Fibroblast of lung (primary cell): ENCODE measurements around the gene VWA2. TPM values are rescaled to one million over a fixed set of nuclear protein-coding genes. Genes with fewer than 3 reads are reported as not detected.

Source experiments
- DNase-seq, 2 donors: peaks; one replicate each; pipeline versions ENCODE4 v3.0.0 to v3.0.0-alpha.2; 2010; ENCODE audit warnings: low read depth in 2 of 2
- H2AFZ ChIP-seq: 2 replicates; pipeline ENCODE4 v1.5.1; 2012; ENCODE audit warnings: low read length, control low read depth, inconsistent platforms
- H3K27ac ChIP-seq: 2 replicates; pipeline ENCODE4 v1.5.1; 2011; ENCODE audit warnings: low read length, control low read depth; ENCODE audit not compliant: insufficient read depth
- H3K27me3 ChIP-seq: 2 replicates; pipeline ENCODE4 v1.5.1; 2011; ENCODE audit warnings: mild to moderate bottlenecking, low read length; ENCODE audit not compliant: control insufficient read depth, insufficient read depth
- H3K36me3 ChIP-seq: 2 replicates; pipeline ENCODE4 v1.5.1; 2011; ENCODE audit warnings: low read length; ENCODE audit not compliant: control insufficient read depth, insufficient read depth
- H3K4me1 ChIP-seq: 2 replicates; pipeline ENCODE4 v1.5.1; 2011; ENCODE audit warnings: low read length; ENCODE audit not compliant: control insufficient read depth, insufficient read depth; ENCODE audit errors: extremely low read depth
- H3K4me2 ChIP-seq: 2 replicates; pipeline ENCODE4 v1.5.1; 2011; ENCODE audit warnings: low read length, control low read depth; ENCODE audit not compliant: insufficient read depth; ENCODE audit errors: extremely low read depth
- H3K4me3 ChIP-seq, 4 experiments: fragments of 200-600 bp in 1 of 4; sonication (generic) in 1 of 4; replicated peaks in 1 of 4; 2 replicates each; pipeline ENCODE4 v1.5.1; 2011 to 2016; ENCODE audit warnings: low read length in 4 of 4, low read depth in 3 of 4, mild to moderate bottlenecking in 3 of 4, control low read depth in 2 of 4, inconsistent platforms in 1 of 4, mixed read lengths in 1 of 4; ENCODE audit not compliant: insufficient read depth in 1 of 4; ENCODE audit errors: control extremely low read depth in 1 of 4
- H3K79me2 ChIP-seq: 2 replicates; pipeline ENCODE4 v1.5.1; 2012; ENCODE audit warnings: mild to moderate bottlenecking, low read length, inconsistent platforms; ENCODE audit not compliant: control insufficient read depth, insufficient read depth
- H3K9ac ChIP-seq: 2 replicates; pipeline ENCODE4 v1.5.1; 2011; ENCODE audit warnings: mild to moderate bottlenecking, low read length, control low read depth; ENCODE audit not compliant: insufficient read depth
- H3K9me3 ChIP-seq: 2 replicates; pipeline ENCODE4 v1.5.1; 2012; ENCODE audit warnings: low read depth, low read length; ENCODE audit not compliant: control insufficient read depth, insufficient read depth
- H4K20me1 ChIP-seq: 2 replicates; pipeline ENCODE4 v1.5.1; 2011; ENCODE audit warnings: low read length; ENCODE audit not compliant: control insufficient read depth, insufficient read depth; ENCODE audit errors: extremely low read depth
- CTCF ChIP-seq, 2 donors: IDR thresholded peaks in 1 of 2; conservative IDR thresholded peaks in 1 of 2; 1 replicate in 1 of 2; 2 replicates in 1 of 2; pipeline ENCODE4 v1.5.1; 2011 to 2012; ENCODE audit warnings: low read length in 2 of 2, control low read depth in 1 of 2, inconsistent platforms in 1 of 2, low read depth in 1 of 2, mild to moderate bottlenecking in 1 of 2
- EZH2 ChIP-seq: IDR thresholded peaks from 2 replicates; pipeline ENCODE4 v1.5.1; 2012; ENCODE audit warnings: low read length, control low read depth, mild to moderate bottlenecking; ENCODE audit errors: missing control alignments
- polyA plus RNA-seq, 2 donors: library from polyadenylated mRNA; depleted of rRNA in 1 of 2; stranded (reverse) in 1 of 2; unstranded in 1 of 2; fragments of >200 nt; gene quantifications; 2 replicates each; pipeline ENCODE4 v1.2.1, GENCODE V29; 2011 to 2012; ENCODE audit warnings: missing spikeins in 1 of 2
- total RNA-seq: library from RNA; depleted of rRNA; stranded (reverse); fragments of >200 nt; gene quantifications from 2 replicates; pipeline ENCODE4 v1.2.1, GENCODE V29; 2014

VWA2 gene
- total and polyA plus RNA-seq, 2 donors (not counting 1 experiment from before 2014, with no cell fraction given), result 0.11 to 0.17 TPM

GRCh38 chr10:114242235-114242634 lies 3.2 kb downstream of the VWA2 start:
- H3K4me1 ChIP-seq, result no peaks in the 10 kb centered on the region
- TF ChIP-seq CTCF (conservative IDR thresholded peaks at IDR 0.05 in 1 of 2, IDR thresholded peaks at IDR 0.05 in 1 of 2; ENCODE audit: low read depth in 1 of 2, low read length in 2 of 2) (no peak), EZH2 (no peak)
- no peaks in the 10 kb centered on the region for H3K9me3 ChIP-seq
- no peak overlapping the region for H3K4me3 ChIP-seq
- no peak overlapping the region for H3K9ac ChIP-seq
- no peak overlapping the region for H3K4me2 ChIP-seq
- H4K20me1 ChIP-seq, result no peaks in the 10 kb centered on the region
- no peaks in the 10 kb centered on the region for H3K79me2 ChIP-seq
- no peak overlapping the region for H3K27ac ChIP-seq
- H2AFZ ChIP-seq, result no peak overlapping the region
- H3K36me3 ChIP-seq, result no peaks in the 10 kb centered on the region
- peaks cover 46% of the 10 kb centered on the region for H3K27me3 ChIP-seq
- no peak for DNase-seq

- Histone ChIP-seq H3K4me2 (no peak overlapping the region), H2AFZ (no peak overlapping the region), H4K20me1 (no peaks in the 10 kb centered on the region), H3K79me2 (no peaks in the 10 kb centered on the region), H3K9me3 (no peaks in the 10 kb centered on the region), H3K27me3 (peaks cover 42% of the 10 kb centered on the region), H3K4me1 (no peaks in the 10 kb centered on the region), H3K9ac (no peak overlapping the region), H3K36me3 (no peaks in the 10 kb centered on the region), H3K4me3 (no peak overlapping the region), H3K27ac (no peak overlapping the region)
- DNase-seq, result no peak
- TF ChIP-seq CTCF (conservative IDR thresholded peaks at IDR 0.05 in 1 of 2, IDR thresholded peaks at IDR 0.05 in 1 of 2; ENCODE audit: low read depth in 1 of 2, low read length in 2 of 2) (no peak), EZH2 (no peak)
Observed at GRCh38 chr10:114243661-114244060, 4.6 kb downstream of the VWA2 start.

- TF ChIP-seq EZH2 (no peak), CTCF (conservative IDR thresholded peaks at IDR 0.05 in 1 of 2, IDR thresholded peaks at IDR 0.05 in 1 of 2; ENCODE audit: low read depth in 1 of 2, low read length in 2 of 2) (no peak)
- Histone ChIP-seq H3K4me3 (no peak overlapping the region), H3K36me3 (no peaks in the 10 kb centered on the region), H3K4me1 (no peaks in the 10 kb centered on the region), H4K20me1 (no peaks in the 10 kb centered on the region), H3K27me3 (peaks cover 39% of the 10 kb centered on the region), H3K27ac (no peak overlapping the region), H3K4me2 (no peak overlapping the region), H3K9ac (no peak overlapping the region), H3K79me2 (no peaks in the 10 kb centered on the region), H3K9me3 (no peaks in the 10 kb centered on the region), H2AFZ (no peak overlapping the region)
- no peak for DNase-seq
Observed at GRCh38 chr10:114244126-114244525, 5.1 kb downstream of the VWA2 start.
